Testis (tissue), 2 donors: Measurements from ENCODE around the gene JOSD2.

Experiments
- POLR2A ChIP-seq: fragments of 450-650 bp; IDR thresholded peaks from one replicate; pipeline ENCODE4 v1.6.1; 2017; ENCODE audit warnings: antibody characterized with exemption, mild to moderate bottlenecking, moderate library complexity
- TF ChIP-seq, protein P1 (sequence below), 3 experiments: fragments of 450-650 bp in 2 of 3; fragments of 200-600 bp in 1 of 3; sonication (generic) in 1 of 3; IDR thresholded peaks; one replicate each; pipeline ENCODE4 v1.5.1; 2016 to 2019; ENCODE audit warnings: antibody characterized with exemption in 3 of 3, mild to moderate bottlenecking in 2 of 3, moderate library complexity in 1 of 3

DNA sequence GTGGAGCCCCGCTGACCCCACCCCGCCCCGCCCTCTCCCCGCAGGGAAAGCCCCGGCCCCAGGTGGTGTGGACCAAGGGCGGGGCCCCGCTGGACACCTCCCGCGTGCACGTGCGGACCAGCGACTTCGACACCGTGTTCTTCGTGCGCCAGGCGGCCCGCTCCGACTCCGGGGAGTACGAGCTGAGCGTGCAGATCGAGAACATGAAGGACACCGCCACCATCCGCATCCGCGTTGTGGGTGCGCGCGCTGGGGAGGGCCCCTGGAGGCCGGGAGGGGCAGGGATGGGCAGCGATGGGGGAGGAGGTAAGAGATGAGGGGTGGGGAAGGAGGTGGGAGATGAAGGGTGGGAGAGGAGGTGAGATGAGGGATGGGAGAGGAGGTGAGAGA, 51.9 kb downstream of the JOSD2 start:
- TF ChIP-seq, protein P1, sequence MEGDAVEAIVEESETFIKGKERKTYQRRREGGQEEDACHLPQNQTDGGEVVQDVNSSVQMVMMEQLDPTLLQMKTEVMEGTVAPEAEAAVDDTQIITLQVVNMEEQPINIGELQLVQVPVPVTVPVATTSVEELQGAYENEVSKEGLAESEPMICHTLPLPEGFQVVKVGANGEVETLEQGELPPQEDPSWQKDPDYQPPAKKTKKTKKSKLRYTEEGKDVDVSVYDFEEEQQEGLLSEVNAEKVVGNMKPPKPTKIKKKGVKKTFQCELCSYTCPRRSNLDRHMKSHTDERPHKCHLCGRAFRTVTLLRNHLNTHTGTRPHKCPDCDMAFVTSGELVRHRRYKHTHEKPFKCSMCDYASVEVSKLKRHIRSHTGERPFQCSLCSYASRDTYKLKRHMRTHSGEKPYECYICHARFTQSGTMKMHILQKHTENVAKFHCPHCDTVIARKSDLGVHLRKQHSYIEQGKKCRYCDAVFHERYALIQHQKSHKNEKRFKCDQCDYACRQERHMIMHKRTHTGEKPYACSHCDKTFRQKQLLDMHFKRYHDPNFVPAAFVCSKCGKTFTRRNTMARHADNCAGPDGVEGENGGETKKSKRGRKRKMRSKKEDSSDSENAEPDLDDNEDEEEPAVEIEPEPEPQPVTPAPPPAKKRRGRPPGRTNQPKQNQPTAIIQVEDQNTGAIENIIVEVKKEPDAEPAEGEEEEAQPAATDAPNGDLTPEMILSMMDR (IDR thresholded peaks at IDR 0.05) = no peak
- no peak for TF ChIP-seq POLR2A
